Peyer's patch (tissue), 4 donors: Measurements from ENCODE around the gene TUBB1. TPM values are rescaled to one million over a fixed set of nuclear protein-coding genes. Genes with fewer than 3 reads are reported as not detected.
"Not testable (repeated sequence)": the region's sequence is repeated elsewhere in the genome, so short reads cannot be mapped to it uniquely, and the experiment has no call there.

ENCODE experiments used
- DNase-seq, 3 donors: peaks; one replicate each; pipeline ENCODE4 v3.0.0-alpha.2; 2017 to 2019
- H3K27ac ChIP-seq, 4 donors: fragments of 200-600 bp; sonication (generic); one replicate each; pipeline ENCODE4 v1.5.1; 2016 to 2019
- H3K27me3 ChIP-seq, 2 donors: fragments of 200-600 bp; sonication (generic); one replicate each; pipeline ENCODE4 v1.5.1; 2019
- H3K36me3 ChIP-seq, 3 donors: fragments of 200-600 bp; sonication (generic); one replicate each; pipeline ENCODE4 v1.5.1; 2016 to 2019
- H3K4me1 ChIP-seq, 4 donors: fragments of 200-600 bp; sonication (generic); one replicate each; pipeline ENCODE4 v1.5.1; 2016 to 2019
- H3K4me3 ChIP-seq, 4 donors: fragments of 200-600 bp; sonication (generic); 1 replicate in 3 of 4; 2 replicates in 1 of 4; pipeline ENCODE4 v1.5.1; 2016 to 2019; ENCODE audit warnings: mild to moderate bottlenecking in 1 of 4
- H3K9me3 ChIP-seq, 4 donors: fragments of 200-600 bp; sonication (generic); one replicate each; pipeline ENCODE4 v1.5.1; 2016 to 2019; ENCODE audit warnings: mild to moderate bottlenecking in 1 of 4
- POLR2A ChIP-seq, 2 donors: fragments of 450-650 bp; IDR thresholded peaks; one replicate each; pipeline ENCODE4 v1.5.1; 2017; ENCODE audit warnings: antibody characterized with exemption in 2 of 2, mild to moderate bottlenecking in 2 of 2, moderate library complexity in 2 of 2
- total RNA-seq, 4 donors: library from RNA; depleted of rRNA; stranded (reverse); fragments of >200 nt; gene quantifications; one replicate each; pipeline ENCODE4 v1.1.0, GENCODE V29; 2016
- TF ChIP-seq, protein P1 (sequence below), 6 experiments: fragments of 450-650 bp in 4 of 6; fragments of 200-600 bp in 2 of 6; sonication (generic) in 1 of 6; IDR thresholded peaks; one replicate each; pipeline ENCODE4 v1.5.1; 2017 to 2019; ENCODE audit warnings: antibody characterized with exemption in 6 of 6, mild to moderate bottlenecking in 3 of 6, moderate library complexity in 1 of 6

TUBB1 gene
- total RNA-seq, 4 donors from 2014 or later, result not detected

DNA sequence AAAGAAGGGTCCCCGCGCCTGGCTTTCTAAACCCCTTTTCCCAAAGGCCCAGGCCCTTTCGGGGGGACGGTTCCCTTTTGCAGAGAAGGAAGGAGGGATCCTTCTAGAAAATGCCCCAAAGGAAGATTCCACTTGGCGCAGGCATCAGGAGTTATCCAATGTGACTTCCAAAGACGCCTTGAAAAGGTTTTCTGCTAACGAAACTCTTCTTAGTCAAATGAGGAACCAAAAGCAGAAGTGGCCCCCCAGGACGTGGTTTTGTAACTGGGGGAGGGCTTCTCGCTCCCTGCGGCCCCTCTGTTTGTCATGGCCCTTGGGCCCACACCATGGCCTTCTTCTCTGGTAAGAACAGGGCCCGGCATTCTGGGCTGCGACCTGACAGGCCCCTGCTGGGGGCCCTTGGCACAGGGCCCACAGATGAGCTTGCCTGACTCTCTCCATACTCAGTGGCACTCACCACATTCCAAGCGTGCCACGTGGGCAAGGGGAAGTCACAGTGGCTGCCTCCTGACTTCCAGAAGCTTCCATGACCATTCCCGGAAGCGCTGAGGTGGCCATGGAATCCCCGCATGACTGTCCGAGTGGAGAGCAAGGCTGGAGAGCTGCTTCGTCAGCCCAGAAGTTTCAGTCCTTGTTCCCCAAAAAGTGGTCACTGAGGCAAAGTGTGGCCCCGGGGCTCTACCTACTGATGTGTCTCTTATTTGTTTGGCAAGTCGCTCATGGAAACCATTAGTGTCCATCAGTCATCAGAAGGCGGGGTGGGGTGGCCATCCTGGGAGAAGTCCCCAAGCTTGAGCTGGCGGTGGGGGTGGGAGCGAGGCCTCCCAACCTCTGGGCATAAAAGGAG, 11.3 kb upstream of the TUBB1 start:
- Histone ChIP-seq H3K36me3 (peaks cover 0 to 14% (median 0%) of the 10 kb centered on the region in 3 donors), H3K27me3 (no peaks in the 10 kb centered on the region), H3K4me3 (peak overlapping the region; percentile 66 to 88 (median 81)), H3K27ac (peak overlapping the region; percentile 91 to 99 (median 94)), H3K4me1 (peaks cover 3 to 35% (median 23%) of the 10 kb centered on the region in 4 donors), H3K9me3 (no peaks in the 10 kb centered on the region)
- DNase-seq, result peak in 2 of 3 donors; percentile 88 to 89
- TF ChIP-seq POLR2A (IDR thresholded peaks at IDR 0.05), result no peak
- TF ChIP-seq, protein P1, sequence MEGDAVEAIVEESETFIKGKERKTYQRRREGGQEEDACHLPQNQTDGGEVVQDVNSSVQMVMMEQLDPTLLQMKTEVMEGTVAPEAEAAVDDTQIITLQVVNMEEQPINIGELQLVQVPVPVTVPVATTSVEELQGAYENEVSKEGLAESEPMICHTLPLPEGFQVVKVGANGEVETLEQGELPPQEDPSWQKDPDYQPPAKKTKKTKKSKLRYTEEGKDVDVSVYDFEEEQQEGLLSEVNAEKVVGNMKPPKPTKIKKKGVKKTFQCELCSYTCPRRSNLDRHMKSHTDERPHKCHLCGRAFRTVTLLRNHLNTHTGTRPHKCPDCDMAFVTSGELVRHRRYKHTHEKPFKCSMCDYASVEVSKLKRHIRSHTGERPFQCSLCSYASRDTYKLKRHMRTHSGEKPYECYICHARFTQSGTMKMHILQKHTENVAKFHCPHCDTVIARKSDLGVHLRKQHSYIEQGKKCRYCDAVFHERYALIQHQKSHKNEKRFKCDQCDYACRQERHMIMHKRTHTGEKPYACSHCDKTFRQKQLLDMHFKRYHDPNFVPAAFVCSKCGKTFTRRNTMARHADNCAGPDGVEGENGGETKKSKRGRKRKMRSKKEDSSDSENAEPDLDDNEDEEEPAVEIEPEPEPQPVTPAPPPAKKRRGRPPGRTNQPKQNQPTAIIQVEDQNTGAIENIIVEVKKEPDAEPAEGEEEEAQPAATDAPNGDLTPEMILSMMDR (IDR thresholded peaks at IDR 0.05), result no peak

DNA sequence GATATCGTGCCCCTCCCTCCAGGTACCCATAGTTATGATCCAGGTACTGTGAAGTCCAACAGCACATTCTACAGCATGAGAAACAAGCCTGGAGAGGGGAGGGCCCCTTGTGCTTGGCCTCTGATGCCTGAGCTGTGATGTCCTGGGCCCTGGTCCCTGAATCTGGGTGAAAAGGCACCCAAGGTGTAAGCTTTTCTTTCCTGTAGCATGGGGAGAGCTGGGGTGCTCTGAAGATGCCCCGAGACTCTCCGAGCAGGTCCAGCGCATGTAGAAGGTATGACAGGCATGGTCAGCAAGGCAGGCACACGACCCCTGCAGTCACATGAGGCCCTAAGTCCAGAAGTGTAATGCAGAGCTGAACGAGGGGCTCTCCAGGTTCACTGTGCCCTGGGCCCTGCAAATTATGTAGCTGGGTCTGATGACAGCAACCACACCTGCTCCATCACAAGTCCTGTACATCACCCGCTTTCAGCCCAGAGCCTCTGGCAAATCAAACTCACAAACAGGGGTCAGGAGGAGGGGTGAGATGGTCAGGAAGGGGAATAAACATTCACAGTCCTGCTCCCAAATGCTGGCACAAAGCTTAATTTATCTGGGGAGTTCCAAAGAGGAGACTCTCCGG, 10.4 kb upstream of the TUBB1 start:
- Histone ChIP-seq H3K4me3 (no peak overlapping the region), H3K9me3 (no peaks in the 10 kb centered on the region), H3K27ac (peak overlapping the region in 1 of 4 donors; percentile 99), H3K4me1 (peaks cover 3 to 26% (median 15%) of the 10 kb centered on the region in 4 donors), H3K27me3 (no peaks in the 10 kb centered on the region), H3K36me3 (peaks cover 0 to 5% (median 0%) of the 10 kb centered on the region in 3 donors)
- peak in 1 of 3 donors; percentile 42 for DNase-seq
- TF ChIP-seq POLR2A (IDR thresholded peaks at IDR 0.05), result no peak
- TF ChIP-seq, protein P1 (IDR thresholded peaks at IDR 0.05), result no peak

DNA sequence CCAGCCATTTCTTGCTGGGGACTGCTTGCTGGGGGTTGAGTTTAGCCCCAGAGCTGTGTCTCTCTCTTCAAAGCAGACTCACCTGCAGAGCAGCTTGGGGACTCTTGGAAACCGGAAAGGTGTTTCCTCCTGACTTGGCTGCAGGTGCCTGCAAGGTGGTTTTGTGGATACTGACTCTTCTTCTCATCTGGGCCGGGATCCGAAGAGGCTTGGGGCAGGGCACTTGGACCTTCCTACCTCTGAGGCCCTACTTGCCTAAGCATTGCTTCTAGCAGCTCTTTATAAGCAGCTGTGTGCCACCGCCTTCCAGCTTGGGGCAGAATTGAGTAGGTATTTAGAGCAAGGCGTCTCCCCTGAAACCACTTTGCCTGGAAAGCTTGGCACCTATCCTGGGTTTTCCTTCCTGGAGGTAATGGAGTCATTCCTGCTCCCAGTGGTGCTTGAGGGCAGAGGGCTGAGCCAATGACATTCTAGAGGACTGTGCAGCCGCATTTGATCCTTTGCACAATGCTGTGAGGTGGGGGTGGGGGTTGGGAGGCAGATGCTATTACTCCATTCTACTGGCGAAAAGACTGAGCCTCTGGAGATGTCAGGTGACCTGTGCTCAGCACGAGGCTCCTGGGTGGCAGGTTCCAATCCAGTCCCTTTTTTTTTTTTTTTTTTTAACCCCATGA, 8.8 kb upstream of the TUBB1 start:
- Histone ChIP-seq H3K4me1 (peaks cover 3 to 10% (median 8%) of the 10 kb centered on the region in 4 donors), H3K36me3 (no peaks in the 10 kb centered on the region), H3K27ac (peak overlapping the region in 1 of 4 donors; percentile 15), H3K9me3 (no peaks in the 10 kb centered on the region), H3K27me3 (no peaks in the 10 kb centered on the region), H3K4me3 (no peak overlapping the region)
- no peak for TF ChIP-seq POLR2A (IDR thresholded peaks at IDR 0.05)
- DNase-seq, result peak in 2 of 3 donors; percentile 47 to 50

DNA sequence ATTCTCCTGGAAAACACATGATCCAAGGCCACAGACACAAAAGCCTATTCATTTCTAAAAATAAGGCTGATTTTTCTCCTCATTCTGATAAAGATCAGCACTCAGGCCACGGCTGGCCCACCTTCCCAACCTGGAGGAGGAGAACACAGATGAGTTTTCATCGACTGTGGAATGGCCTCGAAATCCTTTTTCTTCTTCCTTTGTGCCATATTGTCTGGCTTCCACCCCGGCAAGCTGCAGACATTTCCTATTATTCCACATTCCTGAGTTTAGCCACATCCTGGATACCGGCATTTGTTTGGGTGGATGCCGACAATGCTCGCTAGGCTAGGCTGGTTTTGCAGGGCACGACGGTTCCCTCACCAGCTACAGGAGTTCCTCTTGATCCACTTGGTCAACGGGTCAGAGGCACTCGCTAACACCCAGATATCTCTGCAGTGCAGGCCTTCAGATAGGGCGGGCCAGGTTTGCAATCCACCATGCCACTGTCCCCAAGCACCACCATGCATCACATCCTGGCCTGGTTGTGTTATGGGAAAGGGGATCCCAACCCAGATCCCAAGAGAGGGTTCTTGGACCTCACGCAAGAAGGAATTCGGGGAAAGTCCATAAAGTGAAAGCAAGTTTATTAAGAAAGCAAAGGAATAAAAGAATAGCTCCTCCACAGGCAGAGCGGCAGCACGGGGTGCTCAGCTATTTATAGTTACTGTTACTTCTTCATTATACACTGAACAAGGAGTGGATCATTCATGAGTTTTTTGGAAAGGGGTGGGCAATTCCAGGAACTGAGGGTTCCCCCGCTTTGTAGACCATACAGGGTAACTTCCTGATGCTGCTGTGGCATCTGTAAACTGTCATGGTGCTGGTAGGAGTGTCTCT, 8.0 kb upstream of the TUBB1 start:
- Histone ChIP-seq H3K4me1 (peaks cover 2 to 9% (median 3%) of the 10 kb centered on the region in 4 donors), H3K4me3 (no peak overlapping the region), H3K27me3 (no peaks in the 10 kb centered on the region), H3K27ac (peak overlapping the region in 1 of 4 donors; percentile 43), H3K9me3 (no peaks in the 10 kb centered on the region), H3K36me3 (no peaks in the 10 kb centered on the region)
- DNase-seq, result peak; percentile 6 to 45 (median 45)
- no peak for TF ChIP-seq POLR2A (IDR thresholded peaks at IDR 0.05)
- TF ChIP-seq, protein P1 (IDR thresholded peaks at IDR 0.05), result no peak

DNA sequence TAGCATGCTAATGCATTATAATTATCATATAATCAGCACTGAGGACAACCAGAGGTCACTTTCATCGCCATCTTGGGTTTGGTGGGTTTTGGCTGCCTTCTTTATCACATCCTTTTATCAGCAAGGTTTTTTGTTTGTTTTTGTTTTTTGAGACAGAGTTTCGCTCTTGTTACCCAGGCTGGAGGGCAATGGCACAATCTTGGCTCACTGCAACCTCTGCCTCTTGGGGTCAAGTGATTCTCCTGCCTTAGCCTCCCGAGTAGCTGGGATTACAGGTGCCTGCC, 7.4 kb upstream of the TUBB1 start:
- H3K9me3 ChIP-seq, H3K4me1 ChIP-seq, DNase-seq, H3K36me3 ChIP-seq, H3K27me3 ChIP-seq, H3K4me3 ChIP-seq: not testable (repeated sequence)
- peak overlapping the region in 1 of 4 donors; percentile 43 for H3K27ac ChIP-seq
